ENCODE measurements around the gene IL17B.

Gene IL17B

DNA sequence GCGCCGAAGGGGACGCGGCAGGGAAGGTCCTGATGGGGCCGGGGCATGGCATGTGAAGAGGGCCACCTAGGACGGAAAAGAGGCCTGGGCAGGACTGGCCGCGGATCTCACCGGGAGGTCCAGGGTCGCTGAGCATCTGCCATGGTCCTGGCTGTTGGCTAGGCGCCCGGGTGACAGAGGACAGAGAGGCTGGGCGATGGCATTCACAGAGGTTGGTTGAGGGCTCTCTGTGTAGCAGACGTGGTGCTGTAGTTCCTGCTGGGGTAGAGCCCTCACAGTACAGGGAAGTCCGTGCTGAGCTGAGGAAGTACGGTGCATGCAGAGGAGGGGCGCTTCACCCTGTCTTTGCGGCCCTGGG, 20.8 kb downstream of the IL17B start:
- Histone ChIP-seq H3K27me3 (ENCODE audit: insufficient read depth, low read depth, severe bottlenecking) (no peaks in the 10 kb centered on the region), H3K9me3 (ENCODE audit: severe bottlenecking) (no peaks in the 10 kb centered on the region), H3K4me3 (ENCODE audit: low read depth, low read length) (peak overlapping the region; percentile 83), H3K27ac (peak overlapping the region; percentile 83), H3K36me3 (peaks cover 6% of the 10 kb centered on the region)
- TF ChIP-seq, protein P1, sequence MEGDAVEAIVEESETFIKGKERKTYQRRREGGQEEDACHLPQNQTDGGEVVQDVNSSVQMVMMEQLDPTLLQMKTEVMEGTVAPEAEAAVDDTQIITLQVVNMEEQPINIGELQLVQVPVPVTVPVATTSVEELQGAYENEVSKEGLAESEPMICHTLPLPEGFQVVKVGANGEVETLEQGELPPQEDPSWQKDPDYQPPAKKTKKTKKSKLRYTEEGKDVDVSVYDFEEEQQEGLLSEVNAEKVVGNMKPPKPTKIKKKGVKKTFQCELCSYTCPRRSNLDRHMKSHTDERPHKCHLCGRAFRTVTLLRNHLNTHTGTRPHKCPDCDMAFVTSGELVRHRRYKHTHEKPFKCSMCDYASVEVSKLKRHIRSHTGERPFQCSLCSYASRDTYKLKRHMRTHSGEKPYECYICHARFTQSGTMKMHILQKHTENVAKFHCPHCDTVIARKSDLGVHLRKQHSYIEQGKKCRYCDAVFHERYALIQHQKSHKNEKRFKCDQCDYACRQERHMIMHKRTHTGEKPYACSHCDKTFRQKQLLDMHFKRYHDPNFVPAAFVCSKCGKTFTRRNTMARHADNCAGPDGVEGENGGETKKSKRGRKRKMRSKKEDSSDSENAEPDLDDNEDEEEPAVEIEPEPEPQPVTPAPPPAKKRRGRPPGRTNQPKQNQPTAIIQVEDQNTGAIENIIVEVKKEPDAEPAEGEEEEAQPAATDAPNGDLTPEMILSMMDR (IDR thresholded peaks at IDR 0.05; ENCODE audit: low read depth, low read length), result no peak
- peak; percentile 41 for DNase-seq

DNA sequence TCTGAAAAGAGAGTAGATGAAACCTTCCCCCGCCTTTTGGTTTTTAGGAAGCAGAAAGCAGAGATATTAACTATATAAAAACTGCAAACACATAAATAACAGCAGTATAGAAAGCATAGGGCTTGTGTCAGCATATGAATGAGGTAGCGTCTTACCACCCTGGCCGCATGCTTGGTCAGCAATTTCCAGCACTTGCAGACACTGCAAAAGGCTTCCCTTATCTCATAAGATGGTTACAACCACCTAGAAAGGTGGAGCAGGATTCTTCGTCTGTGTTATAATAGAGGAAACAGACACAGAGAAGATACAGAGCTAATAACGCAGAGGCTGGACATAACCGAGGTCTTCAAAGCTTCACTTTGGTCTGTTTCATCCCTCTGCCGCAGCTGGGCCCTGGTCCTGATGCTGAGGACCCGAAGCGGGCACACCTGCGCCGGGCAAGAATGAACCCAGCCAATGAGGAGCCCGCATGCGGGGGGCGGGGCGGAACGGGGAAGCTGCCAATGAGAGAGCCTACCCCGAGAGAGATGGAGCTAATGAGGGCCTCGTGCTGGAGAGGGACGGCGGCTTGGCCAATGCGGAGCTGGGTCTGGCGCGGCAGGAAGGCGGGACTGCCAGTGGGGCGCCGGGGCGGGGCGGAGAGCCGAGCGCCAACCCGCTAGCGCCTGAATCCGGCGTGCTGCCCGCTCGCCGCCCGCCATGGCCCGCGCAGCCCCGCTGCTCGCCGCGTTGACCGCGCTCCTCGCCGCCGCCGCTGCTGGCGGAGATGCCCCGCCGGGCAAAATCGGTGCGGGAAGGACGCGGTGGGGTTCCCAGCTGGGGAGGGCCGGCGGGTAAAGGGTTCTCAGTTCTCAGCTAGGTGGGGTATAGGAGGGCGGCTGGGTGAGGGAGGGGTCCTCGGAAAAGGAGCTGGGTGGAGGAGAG, 21.5 kb downstream of the IL17B start, which contains the start of gene PCYOX1L:
Gene PCYOX1L, plus strand, starts transcription at position 677 of the 924 bp plus-strand sequence. Its CDS starts 23 bp downstream, at position 700.
- Histone ChIP-seq H3K9me3 (ENCODE audit: severe bottlenecking) (no peaks in the 10 kb centered on the region), H3K27me3 (ENCODE audit: insufficient read depth, low read depth, severe bottlenecking) (no peaks in the 10 kb centered on the region), H3K27ac (peak within 1 kb of the TSS; percentile 83), H3K4me3 (ENCODE audit: low read depth, low read length) (peak within 1 kb of the TSS; percentile 83), H3K36me3 (peaks cover 13% of the 10 kb centered on the region)
- DNase-seq, result peak; percentile 96
- TF ChIP-seq, protein P1 (IDR thresholded peaks at IDR 0.05; ENCODE audit: low read depth, low read length), result no peak

DNA sequence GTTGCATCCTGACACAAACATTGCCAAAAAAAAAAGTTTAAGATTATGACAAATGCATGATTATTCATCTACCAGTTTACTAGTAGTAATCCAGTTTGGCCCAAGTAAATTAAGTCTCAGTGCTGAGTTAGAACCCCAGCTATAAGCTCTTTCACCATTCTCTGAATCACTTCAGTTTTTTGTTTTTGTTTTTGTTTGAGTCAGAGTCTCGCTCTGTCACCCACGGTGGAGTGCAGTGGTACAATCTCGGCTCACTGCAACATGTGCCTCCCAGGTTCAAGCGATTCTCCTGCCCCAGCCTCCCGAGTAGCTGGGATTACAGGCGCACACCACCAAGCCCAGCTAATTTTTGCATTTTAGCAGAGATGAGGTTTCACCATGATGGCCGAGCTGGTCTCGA, 22.7 kb downstream of the IL17B start:
- no peak overlapping the region for H3K27ac ChIP-seq
- TF ChIP-seq, protein P1 (IDR thresholded peaks at IDR 0.05; ENCODE audit: low read depth, low read length), result no peak
- H3K4me3 ChIP-seq (ENCODE audit: low read depth, low read length), result no peak overlapping the region
- peaks cover 24% of the 10 kb centered on the region for H3K36me3 ChIP-seq
- no peaks in the 10 kb centered on the region for H3K9me3 ChIP-seq (ENCODE audit: severe bottlenecking)
- H3K27me3 ChIP-seq (ENCODE audit: insufficient read depth, low read depth, severe bottlenecking), result no peaks in the 10 kb centered on the region
- DNase-seq, result no peak

DNA sequence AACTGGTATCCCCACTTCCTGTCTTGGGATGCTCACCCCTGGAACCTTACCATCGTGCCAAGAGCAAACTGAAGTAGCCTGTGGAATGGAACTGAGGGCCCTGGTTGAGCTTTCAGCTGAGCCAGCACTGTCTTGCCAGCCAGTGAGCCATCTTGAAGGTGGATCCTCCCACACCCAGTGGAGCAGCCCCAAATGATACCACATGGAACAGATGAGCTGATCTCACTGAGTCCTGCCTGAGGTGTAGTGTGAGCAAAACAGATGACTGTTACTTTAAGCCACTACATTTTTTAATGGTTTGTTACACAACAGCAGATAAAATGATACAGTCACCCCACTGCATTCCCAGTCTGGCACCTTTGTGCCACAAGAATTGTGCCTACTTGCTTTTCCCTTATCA, 23.4 kb downstream of the IL17B start:
- H3K27ac ChIP-seq, result no peak overlapping the region
- TF ChIP-seq, protein P1 (IDR thresholded peaks at IDR 0.05; ENCODE audit: low read depth, low read length), result no peak
- H3K36me3 ChIP-seq, result peaks cover 31% of the 10 kb centered on the region
- no peaks in the 10 kb centered on the region for H3K9me3 ChIP-seq (ENCODE audit: severe bottlenecking)
- no peak for DNase-seq
- no peaks in the 10 kb centered on the region for H3K27me3 ChIP-seq (ENCODE audit: insufficient read depth, low read depth, severe bottlenecking)
- no peak overlapping the region for H3K4me3 ChIP-seq (ENCODE audit: low read depth, low read length)

DNA sequence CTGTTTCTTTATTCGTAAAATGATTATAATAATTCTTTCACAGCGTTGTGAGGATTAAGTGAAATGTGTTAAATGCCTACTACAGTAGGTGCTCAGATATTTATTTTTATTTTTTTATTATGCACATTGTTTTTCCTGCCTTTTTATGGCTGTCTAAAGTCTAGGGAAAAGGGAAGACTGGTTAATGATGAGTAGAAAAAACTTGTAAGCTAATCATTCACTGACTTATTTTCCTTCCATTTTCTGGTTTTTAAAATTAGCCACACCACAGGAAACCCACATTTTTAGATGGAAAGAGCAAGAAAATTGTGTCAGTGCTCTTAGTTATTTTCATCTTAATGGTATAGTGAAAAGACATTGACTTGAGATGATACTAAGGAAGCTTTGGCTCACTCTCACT, 25.2 kb downstream of the IL17B start:
- no peak for DNase-seq
- peaks cover 49% of the 10 kb centered on the region for H3K36me3 ChIP-seq
- TF ChIP-seq, protein P1 (IDR thresholded peaks at IDR 0.05; ENCODE audit: low read depth, low read length), result no peak

More for the DNA sequence above, 25.2 kb downstream of the IL17B start:
- H3K4me3 ChIP-seq (ENCODE audit: low read depth, low read length), result no peak overlapping the region
- H3K27me3 ChIP-seq (ENCODE audit: insufficient read depth, low read depth, severe bottlenecking), result no peaks in the 10 kb centered on the region
- no peaks in the 10 kb centered on the region for H3K9me3 ChIP-seq (ENCODE audit: severe bottlenecking)
- no peak overlapping the region for H3K27ac ChIP-seq

All from WERI-Rb-1 (cell line).